H1 (cell line): ENCODE measurements around the gene UROD. TPM values are rescaled to one million over a fixed set of nuclear protein-coding genes. Genes with fewer than 3 reads are reported as not detected.

Source experiments
- CTCF ChIA-PET: fragments of 300-600 bp; sonication (Branson Sonifier 250); formaldehyde crosslinking; loops from one replicate; lab custom pipeline; 2021; ENCODE audit not compliant: partially characterized antibody; lab: Charles Lee
- POLR2A ChIA-PET: fragments of 300-600 bp; sonication (Branson Sonifier 250); formaldehyde crosslinking; loops from one replicate; lab custom pipeline; 2021; ENCODE audit warnings: inconsistent platforms; ENCODE audit not compliant: partially characterized antibody; lab: Charles Lee
- DNase-seq, 2 experiments: peaks; one replicate each; pipeline versions ENCODE4 v3.0.0 to v3.0.0-alpha.2; 2010 to 2022; ENCODE audit warnings: low spot score in 2 of 2, low read depth in 1 of 2, mixed read lengths in 1 of 2
- FAIRE-seq: peaks from 2 replicates; lab custom pipeline; 2011; peaks lifted over from hg19 to GRCh38; lab: Jason Lieb, UNC
- H2AFZ ChIP-seq: 2 replicates; pipeline ENCODE4 v1.8.1; 2012; ENCODE audit warnings: low read length, inconsistent platforms
- H2AK5ac ChIP-seq: 2 replicates; pipeline ENCODE4 v1.6.1; 2013; ENCODE audit warnings: low read depth, low read length
- H2BK120ac ChIP-seq: replicated peaks from 2 replicates; pipeline ENCODE3; 2013; ENCODE audit warnings: low read depth, low read length, inconsistent platforms
- H2BK12ac ChIP-seq: 2 replicates; pipeline ENCODE4 v1.6.1; 2013; ENCODE audit warnings: low read depth, low read length
- H2BK15ac ChIP-seq: 2 replicates; pipeline ENCODE4 v1.6.1; 2013; ENCODE audit warnings: low read length
- H2BK20ac ChIP-seq: 2 replicates; pipeline ENCODE4 v1.6.1; 2013; ENCODE audit warnings: low read length
- H2BK5ac ChIP-seq: 2 replicates; pipeline ENCODE4 v1.6.1; 2013; ENCODE audit warnings: low read depth, low read length
- H3K14ac ChIP-seq: 2 replicates; pipeline ENCODE4 v1.6.1; 2013; ENCODE audit warnings: inconsistent platforms; ENCODE audit not compliant: insufficient read length
- H3K18ac ChIP-seq: 2 replicates; pipeline ENCODE4 v1.6.1; 2013; ENCODE audit warnings: low read length; ENCODE audit errors: extremely low read depth
- H3K23ac ChIP-seq: 2 replicates; pipeline ENCODE4 v1.6.1; 2013; ENCODE audit warnings: inconsistent platforms; ENCODE audit not compliant: insufficient read length
- H3K23me2 ChIP-seq: 2 replicates; pipeline ENCODE4 v1.6.1; 2013; ENCODE audit warnings: low read depth, low read length
- H3K27ac ChIP-seq: 2 replicates; pipeline ENCODE4 v1.6.1; 2011; ENCODE audit warnings: low read depth, low read length, inconsistent platforms
- H3K27me3 ChIP-seq, 4 experiments: replicated peaks in 1 of 4; 1 replicate in 1 of 4; 2 replicates in 3 of 4; pipeline versions ENCODE4 v1.6.1 to v1.8.1; 2011 to 2013; ENCODE audit warnings: low read length in 3 of 4, mild to moderate bottlenecking in 3 of 4, inconsistent platforms in 2 of 4, mixed read lengths in 2 of 4, moderate library complexity in 1 of 4; ENCODE audit not compliant: control insufficient read depth in 3 of 4, insufficient read depth in 3 of 4; ENCODE audit errors: extremely low read depth in 1 of 4
- H3K36me3 ChIP-seq, 4 experiments: 2 replicates each; pipeline versions ENCODE4 v1.6.1 to v1.8.1; 2011 to 2013; ENCODE audit warnings: mild to moderate bottlenecking in 4 of 4, low read length in 3 of 4, moderate library complexity in 2 of 4, control low read depth in 1 of 4, inconsistent platforms in 1 of 4; ENCODE audit not compliant: insufficient read depth in 4 of 4, control insufficient read depth in 2 of 4
- H3K4ac ChIP-seq: replicated peaks from 2 replicates; pipeline ENCODE3; 2013; ENCODE audit warnings: low read length, low read depth, mixed read lengths, inconsistent platforms; ENCODE audit not compliant: insufficient read length
- H3K4me1 ChIP-seq, 4 experiments: replicated peaks in 1 of 4; 1 replicate in 1 of 4; 2 replicates in 3 of 4; pipeline versions ENCODE4 v1.6.1 to v1.8.1; 2011 to 2013; ENCODE audit warnings: low read length in 3 of 4, inconsistent platforms in 2 of 4, mixed read lengths in 1 of 4; ENCODE audit not compliant: insufficient read depth in 4 of 4, control insufficient read depth in 3 of 4
- H3K4me2 ChIP-seq, 2 experiments: 2 replicates each; pipeline versions ENCODE4 v1.6.1 to v1.8.1; 2011 to 2013; ENCODE audit warnings: low read depth in 2 of 2, low read length in 2 of 2, control low read depth in 1 of 2, inconsistent platforms in 1 of 2, mild to moderate bottlenecking in 1 of 2; ENCODE audit not compliant: insufficient read depth in 1 of 2
- H3K4me3 ChIP-seq, 4 experiments: fragments of 200-600, 300-600 bp in 1 of 4; sonication (generic), shearing (Covaris generic), sonication (Bioruptor Twin) in 1 of 4; 2 replicates each; pipeline versions ENCODE4 v1.5.1 to v1.8.1; 2011 to 2016; ENCODE audit warnings: low read length in 4 of 4, low read depth in 3 of 4, control low read depth in 2 of 4, inconsistent platforms in 2 of 4, mild to moderate bottlenecking in 2 of 4, mixed read lengths in 1 of 4, moderate library complexity in 1 of 4; ENCODE audit not compliant: insufficient read depth in 2 of 4; ENCODE audit errors: extremely low read depth in 1 of 4
- H3K56ac ChIP-seq: replicated peaks from 2 replicates; pipeline ENCODE3; 2013; ENCODE audit warnings: low read depth, mild to moderate bottlenecking, mixed read lengths, low read length, inconsistent platforms; ENCODE audit not compliant: insufficient read length
- H3K79me1 ChIP-seq: 2 replicates; pipeline ENCODE4 v1.6.1; 2013; ENCODE audit warnings: low read depth, low read length, control low read depth
- H3K79me2 ChIP-seq, 2 experiments: 2 replicates each; pipeline versions ENCODE4 v1.6.1 to v1.8.1; 2012 to 2013; ENCODE audit warnings: low read length in 2 of 2, mild to moderate bottlenecking in 2 of 2, inconsistent platforms in 1 of 2; ENCODE audit not compliant: insufficient read depth in 2 of 2, control insufficient read depth in 1 of 2
- H3K9ac ChIP-seq, 4 experiments: replicated peaks in 1 of 4; 1 replicate in 1 of 4; 2 replicates in 3 of 4; pipeline versions ENCODE4 v1.6.1 to v1.8.1; 2011 to 2013; ENCODE audit warnings: low read depth in 3 of 4, low read length in 3 of 4, control low read depth in 2 of 4, mild to moderate bottlenecking in 2 of 4, moderate library complexity in 2 of 4, inconsistent platforms in 1 of 4; ENCODE audit errors: extremely low read depth in 1 of 4
- H3K9me3 ChIP-seq, 2 experiments: 2 replicates each; pipeline versions ENCODE4 v1.6.1 to v1.8.1; 2012 to 2013; ENCODE audit warnings: mild to moderate bottlenecking in 2 of 2, moderate library complexity in 2 of 2, control low read depth in 1 of 2, inconsistent platforms in 1 of 2, low read depth in 1 of 2, low read length in 1 of 2, mixed read lengths in 1 of 2; ENCODE audit not compliant: insufficient read depth in 2 of 2
- H4K20me1 ChIP-seq, 2 experiments: replicated peaks in 1 of 2; 2 replicates each; pipeline versions ENCODE3 to v1.8.1; 2011 to 2013; ENCODE audit warnings: inconsistent platforms in 2 of 2, low read length in 2 of 2, mild to moderate bottlenecking in 1 of 2; ENCODE audit not compliant: insufficient read depth in 2 of 2, control insufficient read depth in 1 of 2
- H4K5ac ChIP-seq: 2 replicates; pipeline ENCODE4 v1.6.1; 2013; ENCODE audit warnings: low read length, low read depth, mixed read lengths, inconsistent platforms; ENCODE audit not compliant: insufficient read length
- H4K8ac ChIP-seq: 2 replicates; pipeline ENCODE4 v1.8.0; 2013; ENCODE audit warnings: mild to moderate bottlenecking, moderate library complexity, low read length, inconsistent platforms; ENCODE audit not compliant: insufficient read depth; ENCODE audit errors: extremely low read depth
- H4K91ac ChIP-seq: replicated peaks from 2 replicates; pipeline ENCODE3; 2013; ENCODE audit warnings: low read length, mixed read lengths, inconsistent platforms; ENCODE audit not compliant: insufficient read length
- BACH1 ChIP-seq: IDR thresholded peaks from 2 replicates; pipeline ENCODE4 v1.6.1; 2012; ENCODE audit warnings: low read length, improper control_type of control experiment
- CBX8 ChIP-seq: fragments of 300-800, 300-1000 bp; sonication (generic); IDR thresholded peaks from 2 replicates; pipeline ENCODE4 v1.7.1; 2016; ENCODE audit warnings: low read depth, low read length, borderline replicate concordance
- EGR1 ChIP-seq: IDR thresholded peaks from 2 replicates; pipeline ENCODE4 v1.6.1; 2011; ENCODE audit warnings: low read depth, low read length, borderline replicate concordance
- GABPA ChIP-seq: IDR thresholded peaks from 2 replicates; pipeline ENCODE4 v1.6.1; 2011; ENCODE audit warnings: mild to moderate bottlenecking, low read length, moderate library complexity, borderline replicate concordance; ENCODE audit not compliant: insufficient read depth
- HDAC6 ChIP-seq: IDR thresholded peaks from one replicate; pipeline ENCODE4 v1.7.1; 2012; ENCODE audit warnings: low read depth, mild to moderate bottlenecking, inconsistent platforms, low read length, moderate library complexity
- JUND ChIP-seq: IDR thresholded peaks from 2 replicates; pipeline ENCODE4 v1.6.1; 2011; ENCODE audit warnings: mild to moderate bottlenecking, improper control_type of control experiment, low read length
- MAX ChIP-seq: IDR thresholded peaks from 2 replicates; pipeline ENCODE4 v1.6.1; 2012; ENCODE audit warnings: inconsistent platforms
- NRF1 ChIP-seq: IDR thresholded peaks from 2 replicates; pipeline ENCODE4 v1.6.1; 2011; ENCODE audit warnings: mild to moderate bottlenecking, low read depth, low read length, improper control_type of control experiment
- RXRA ChIP-seq: IDR thresholded peaks from 2 replicates; pipeline ENCODE4 v1.6.1; 2011; ENCODE audit warnings: low read depth, mild to moderate bottlenecking, low read length, moderate library complexity; ENCODE audit not compliant: insufficient read depth
- SIX5 ChIP-seq: IDR thresholded peaks from 2 replicates; pipeline ENCODE4 v1.6.1; 2011; ENCODE audit warnings: mild to moderate bottlenecking, low read depth, low read length
- SP4 ChIP-seq: IDR thresholded peaks from 2 replicates; pipeline ENCODE4 v1.6.1; 2012; ENCODE audit warnings: low read length, inconsistent platforms
- WGBS, 2 experiments: shearing (Covaris generic) in 1 of 2; methylation state at CpG; one replicate each; pipeline versions ENCODE4 v1.1.6 to v1.1.7; 2013 to 2015; ENCODE audit warnings: low lambda C conversion rate in 2 of 2, mixed read lengths in 2 of 2, inconsistent platforms in 1 of 2, low coverage in 1 of 2, missing lambda C conversion rate in 1 of 2; ENCODE audit not compliant: insufficient replicate concordance in 2 of 2, insufficient coverage in 1 of 2, insufficient read length in 1 of 2; ENCODE audit errors: extremely low coverage in 1 of 2, missing lambda C conversion rate in 1 of 2; 5-methylcytosine and 5-hydroxymethylcytosine counted together
- polyA plus RNA-seq, 7 experiments: library from polyadenylated mRNA; depleted of rRNA in 3 of 7; stranded (reverse) in 5 of 7; unstranded in 2 of 7; fragments of >200 nt in 5 of 7; fragments of 200-250 nt in 2 of 7; gene quantifications; 1 replicate in 5 of 7; 2 replicates in 1 of 7; 4 replicates in 1 of 7; pipeline versions ENCODE4 v1.2.1 to v1.2.3, GENCODE V29; 2011 to 2013; ENCODE audit warnings: missing spikeins in 2 of 7, mixed read lengths in 2 of 7
- total RNA-seq: library from RNA; stranded (reverse); fragmentation: NEBNext Ultra II Directional; extraction: Animal tissue kit (Norgen Biotek cat#: 25700); gene quantifications from 2 replicates; pipeline ENCODE4 v1.2.1, GENCODE V29; 2021
- TF ChIP-seq, protein P1 (sequence below): IDR thresholded peaks from 2 replicates; pipeline ENCODE4 v1.6.1; 2012; ENCODE audit warnings: low read length, inconsistent platforms

The UROD gene
- total and polyA plus RNA-seq, 2 of the 8 experiments (the other 6 are each of a cell fraction or from before 2014, with no cell fraction given): 86.6 to 220 TPM

DNA sequence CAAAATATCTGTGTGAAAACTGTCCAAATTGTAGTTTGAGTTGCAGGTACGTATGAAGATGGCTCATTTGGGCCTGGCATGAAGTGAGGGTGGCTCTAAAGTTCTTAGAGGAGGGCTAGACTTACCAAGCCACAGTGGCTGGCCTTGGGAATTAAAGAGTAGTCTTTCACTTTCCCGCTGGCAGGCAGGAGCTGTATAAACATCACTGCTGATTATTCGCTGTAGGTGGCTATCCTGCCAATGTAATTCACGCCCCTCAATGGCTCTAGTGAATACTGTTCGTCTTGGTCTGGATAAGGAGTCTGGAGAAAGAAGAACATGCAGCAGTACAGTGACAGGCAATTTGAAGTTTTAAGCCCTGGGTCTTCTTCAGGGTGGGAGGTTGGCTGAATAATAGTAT, 31.0 kb downstream of the UROD start:
- Histone ChIP-seq H3K18ac (no peak overlapping the region), H3K9ac (no peak overlapping the region), H2BK12ac (no peak overlapping the region), H2BK120ac (no peak overlapping the region), H3K27ac (no peak overlapping the region), H3K4me1 (peaks cover 0 to 3% (median 0%) of the 10 kb centered on the region in 4 experiments; a peak in 1 of 7 replicates), H3K79me1 (no peaks in the 10 kb centered on the region), H3K4ac (no peak overlapping the region), H2BK15ac (no peak overlapping the region), H2AK5ac (no peak overlapping the region), H3K9me3 (no peaks in the 10 kb centered on the region), H3K79me2 (no peaks in the 10 kb centered on the region), H2AFZ (no peak overlapping the region), H2BK5ac (no peak overlapping the region), H3K36me3 (no peaks in the 10 kb centered on the region), H3K23ac (no peak overlapping the region), H2BK20ac (no peak overlapping the region), H3K4me3 (no peak overlapping the region), H4K5ac (no peak overlapping the region), H3K23me2 (no peaks in the 10 kb centered on the region), H3K4me2 (no peak overlapping the region), H3K56ac (no peak overlapping the region), H3K14ac (no peak overlapping the region), H4K91ac (no peak overlapping the region), H4K20me1 (peaks cover 0 to 1% of the 10 kb centered on the region in 2 experiments), H4K8ac (no peak overlapping the region), H3K27me3 (no peaks in the 10 kb centered on the region)
- 85% methylated on average over 5 of the region's 5 CpGs; no CpG with 5 or more reads in 1 of the 2 experiments for WGBS, 2 experiments
- ChIA-PET POLR2A (interaction anchor here (1.7 kb wide), 1 partner anchor 9 kb away, joined by 5 read pairs; no protein-coding TSS in a partner anchor), CTCF (interaction anchor here (0.9 to 1.4 kb wide), 4 partner anchors 10 to 141 kb away, joined by 3 to 7 read pairs (median 4); no protein-coding TSS in a partner anchor)
- peak; percentile 45 for FAIRE-seq
- DNase-seq: no peak
- TF ChIP-seq BACH1: no peak
- no peak for TF ChIP-seq HDAC6
- TF ChIP-seq GABPA: no peak
- TF ChIP-seq EGR1: no peak
- TF ChIP-seq, protein P1, sequence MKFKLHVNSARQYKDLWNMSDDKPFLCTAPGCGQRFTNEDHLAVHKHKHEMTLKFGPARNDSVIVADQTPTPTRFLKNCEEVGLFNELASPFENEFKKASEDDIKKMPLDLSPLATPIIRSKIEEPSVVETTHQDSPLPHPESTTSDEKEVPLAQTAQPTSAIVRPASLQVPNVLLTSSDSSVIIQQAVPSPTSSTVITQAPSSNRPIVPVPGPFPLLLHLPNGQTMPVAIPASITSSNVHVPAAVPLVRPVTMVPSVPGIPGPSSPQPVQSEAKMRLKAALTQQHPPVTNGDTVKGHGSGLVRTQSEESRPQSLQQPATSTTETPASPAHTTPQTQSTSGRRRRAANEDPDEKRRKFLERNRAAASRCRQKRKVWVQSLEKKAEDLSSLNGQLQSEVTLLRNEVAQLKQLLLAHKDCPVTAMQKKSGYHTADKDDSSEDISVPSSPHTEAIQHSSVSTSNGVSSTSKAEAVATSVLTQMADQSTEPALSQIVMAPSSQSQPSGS: no peak
- TF ChIP-seq RXRA: no peak
- TF ChIP-seq NRF1: no peak
- no peak for TF ChIP-seq SIX5
- no peak for TF ChIP-seq SP4
- no peak for TF ChIP-seq JUND
- no peak for TF ChIP-seq CBX8
- no peak for TF ChIP-seq MAX
